NCI-H2107 treated with DMSO at 0.1 percent for 48 hours (cell line): ENCODE measurements around the gene SMTNL2.
"Not testable (repeated sequence)": the region's sequence is repeated elsewhere in the genome, so short reads cannot be mapped to it uniquely, and the experiment has no call there.

Source experiments
- DNase-seq: peaks from one replicate; lab custom pipeline; 2025; ENCODE audit not compliant: unreplicated experiment; lab: John Stamatoyannopoulos, UW

Gene SMTNL2

DNA sequence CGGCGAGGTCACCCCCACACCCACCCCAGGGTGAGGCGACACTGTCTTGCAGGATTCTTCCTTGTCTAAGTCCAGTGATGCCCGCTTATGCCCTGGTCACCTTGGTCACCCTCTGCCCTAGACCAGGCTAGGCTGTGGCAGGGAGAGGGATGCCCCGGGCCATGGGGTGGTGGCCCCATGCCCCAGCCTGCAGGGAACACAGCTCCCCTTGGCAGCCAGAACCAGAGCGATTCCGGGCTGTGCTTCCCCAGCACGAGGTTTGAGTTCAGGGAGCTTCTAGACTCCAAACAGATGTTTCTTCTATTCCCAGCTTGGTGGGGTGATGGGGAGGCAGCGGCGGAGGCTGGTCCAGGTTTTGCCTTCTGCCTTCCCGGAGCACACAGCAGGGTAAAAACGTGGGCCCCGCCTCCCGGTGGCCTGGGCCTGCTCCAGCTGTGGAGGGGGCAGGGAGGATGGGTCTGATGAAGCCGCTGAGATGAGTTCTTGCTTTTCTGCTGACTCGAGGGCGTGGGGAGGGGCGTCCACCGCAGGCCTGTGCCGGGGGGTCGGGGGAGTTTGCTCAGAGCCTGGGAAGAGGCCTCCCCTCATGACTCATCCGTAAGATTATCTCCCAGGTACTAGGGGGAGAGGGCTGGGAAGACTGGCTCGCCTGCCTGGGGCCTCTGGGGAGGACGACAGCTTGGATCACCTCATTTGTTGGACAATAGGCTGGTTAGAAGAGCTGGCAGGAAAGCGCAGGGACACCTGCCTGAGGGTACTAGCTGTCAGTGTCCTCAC is 15.4 kb downstream of the SMTNL2 start:
- peak; percentile 30 for DNase-seq

DNA sequence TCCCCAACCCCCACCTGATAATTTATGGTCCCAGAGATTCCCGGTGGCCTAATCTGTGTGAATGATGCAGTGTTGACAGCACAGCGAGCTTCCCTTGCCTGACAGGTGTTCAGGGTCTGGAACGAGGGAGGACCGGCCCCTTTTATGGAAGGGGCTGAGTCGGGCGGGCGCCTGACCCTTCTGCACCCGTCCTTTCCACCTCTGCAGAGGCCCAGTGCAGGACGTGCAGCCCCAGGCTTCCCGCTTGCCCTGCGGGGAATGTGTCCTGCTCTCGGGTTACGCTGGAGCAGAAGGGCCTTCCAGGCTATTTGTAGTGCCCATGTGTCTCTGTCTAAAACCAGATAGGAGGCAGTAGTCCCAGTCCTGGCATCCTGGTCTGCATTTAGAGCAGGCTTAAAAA is 16.2 kb downstream of the SMTNL2 start:
- DNase-seq, result no peak

DNA sequence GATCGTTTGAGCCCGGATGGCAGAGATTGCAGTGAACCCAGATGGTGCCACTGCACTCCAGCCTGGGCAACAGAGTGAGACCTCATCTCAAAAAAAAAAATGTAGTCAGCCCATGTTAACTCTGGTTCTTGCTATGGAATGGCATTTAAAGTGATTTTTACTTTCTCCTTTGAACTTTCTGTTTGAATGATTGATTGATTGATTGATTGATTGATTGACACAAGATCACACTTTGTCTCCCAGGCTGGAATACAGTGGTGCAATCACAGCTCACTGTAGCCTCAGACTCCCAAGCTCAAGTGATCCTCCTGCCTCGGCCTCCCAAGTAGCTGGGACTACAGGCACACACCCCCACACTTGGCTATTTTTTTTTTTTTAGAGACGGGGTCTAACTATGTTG is 17.0 kb downstream of the SMTNL2 start:
- DNase-seq, result no peak

DNA sequence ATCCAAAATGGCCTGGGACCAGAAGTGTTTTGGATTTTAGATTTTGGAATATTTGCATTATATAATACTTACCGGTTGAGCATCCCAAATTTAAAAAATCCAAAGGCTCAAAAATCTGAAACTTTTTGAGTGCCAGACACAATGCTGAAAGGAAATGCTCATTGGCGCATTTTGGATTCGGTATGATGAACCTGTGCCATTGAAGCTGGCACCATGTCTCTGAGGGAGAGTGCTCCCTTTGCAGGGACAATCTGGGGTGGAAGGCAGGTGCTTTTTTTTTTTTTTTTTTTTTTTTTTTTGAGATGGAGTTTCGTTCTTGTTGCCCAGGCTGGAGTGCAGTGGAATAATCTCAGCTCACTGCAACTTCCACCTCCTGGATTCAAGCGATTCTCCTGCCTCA is 17.7 kb downstream of the SMTNL2 start:
- DNase-seq, result no peak

DNA sequence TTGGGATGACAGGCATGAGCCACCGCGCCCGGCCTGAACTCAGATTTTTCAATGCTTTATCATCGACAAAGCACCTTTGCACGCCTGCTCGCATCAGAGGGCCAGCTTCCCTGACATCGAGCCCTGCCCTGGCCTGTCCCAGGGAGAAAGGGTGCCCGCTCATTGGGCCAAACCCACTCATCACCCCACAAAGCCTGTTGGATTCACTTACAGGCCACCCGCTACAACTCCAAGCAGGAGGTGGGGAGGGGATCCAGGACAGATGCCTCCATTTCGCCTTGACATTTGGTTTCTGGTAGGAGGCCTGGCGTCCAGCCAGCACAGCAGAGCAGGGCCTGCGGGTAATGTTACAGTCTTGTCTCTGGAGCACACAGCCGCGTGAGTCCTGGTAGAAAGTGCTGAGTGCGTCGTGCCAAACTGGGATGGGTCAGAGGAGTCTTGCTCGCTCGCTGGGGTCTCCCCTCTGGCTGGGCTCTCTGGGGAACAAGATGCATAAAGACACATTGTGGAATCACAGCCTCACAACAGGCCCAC is 19.8 kb downstream of the SMTNL2 start:
- DNase-seq, result peak; percentile 79

DNA sequence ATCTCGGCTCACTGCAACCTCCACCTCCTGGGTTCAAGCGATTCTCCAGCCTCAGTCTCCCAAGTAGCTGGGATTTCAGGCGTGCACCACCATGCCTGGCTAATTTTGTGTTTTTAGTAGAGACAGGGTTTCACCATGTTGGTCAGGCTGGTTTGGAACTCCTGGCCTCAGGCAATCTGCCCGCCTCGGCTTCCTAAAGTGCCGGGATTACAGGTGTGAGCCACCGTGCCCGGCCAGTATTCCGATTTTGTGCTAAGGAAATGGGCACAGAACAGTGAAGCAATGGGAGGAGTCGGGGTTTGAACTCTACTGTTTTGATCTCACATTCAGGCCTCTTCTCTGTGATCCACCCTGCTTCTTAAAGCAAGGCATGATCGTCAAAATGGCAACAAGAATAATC is 20.4 kb downstream of the SMTNL2 start:
- not testable (repeated sequence) for DNase-seq

DNA sequence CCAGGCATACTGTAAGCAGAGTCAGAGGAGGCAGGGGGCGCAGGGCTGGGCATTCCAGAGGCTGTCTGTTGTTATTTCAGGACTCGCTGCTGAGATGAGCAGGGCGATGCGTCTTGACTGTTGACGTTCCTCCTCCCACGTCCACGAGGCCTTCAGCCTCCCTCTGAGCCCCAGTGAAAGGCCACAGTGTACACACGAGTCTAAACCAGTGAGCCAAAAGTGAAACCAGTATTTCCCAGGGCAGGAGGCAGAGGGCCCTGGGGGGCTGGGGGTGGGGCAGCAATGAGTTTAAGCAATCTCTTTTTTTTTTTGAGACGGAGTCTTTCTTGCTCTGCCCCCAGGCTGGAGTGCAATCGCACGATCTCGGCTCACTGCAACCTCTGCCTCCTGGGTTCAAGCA is 21.5 kb downstream of the SMTNL2 start:
- DNase-seq, result no peak

DNA sequence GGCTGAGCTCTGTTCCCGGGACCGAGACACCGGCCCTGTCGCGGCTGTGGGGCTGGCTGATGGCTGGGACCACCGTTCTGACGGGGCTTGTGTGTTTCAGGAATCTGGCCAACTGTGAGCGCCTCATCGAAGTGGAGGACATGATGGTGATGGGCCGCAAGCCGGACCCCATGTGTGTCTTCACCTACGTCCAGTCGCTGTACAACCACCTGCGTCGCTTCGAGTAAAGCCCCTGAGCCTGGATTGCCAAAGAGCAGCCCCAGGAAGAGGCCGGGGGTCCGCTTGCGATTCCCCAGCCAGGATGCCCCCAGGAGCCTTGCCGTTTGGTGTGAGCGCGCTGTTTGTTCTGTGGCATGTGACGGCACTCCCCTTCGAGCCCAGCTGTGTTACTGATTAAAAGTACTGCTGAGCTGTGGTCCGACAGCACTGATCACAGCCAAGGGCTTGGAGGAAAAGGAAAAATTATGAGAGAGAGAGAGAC is 23.0 kb downstream of the SMTNL2 start:
- DNase-seq, result no peak

DNA sequence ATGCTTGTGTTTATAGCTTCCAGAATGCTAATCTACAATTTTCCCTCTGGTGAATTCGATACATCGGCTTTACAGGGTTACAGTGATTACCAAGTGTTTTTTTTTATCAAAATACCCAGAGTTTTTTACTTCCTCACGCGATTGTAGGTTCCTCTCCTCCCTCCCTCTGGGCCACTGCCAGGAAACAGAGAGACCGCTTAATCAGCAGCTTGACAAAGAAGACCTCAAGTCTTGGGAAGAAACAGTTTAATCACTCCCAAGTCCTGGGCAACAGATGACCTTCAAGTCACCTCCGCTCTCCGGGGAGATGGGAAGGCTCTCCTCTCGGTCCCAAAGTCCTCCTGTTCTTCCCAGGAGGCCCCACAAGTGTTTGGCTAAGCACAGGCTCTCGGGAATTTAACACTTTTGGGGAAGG is 23.5 kb downstream of the SMTNL2 start:
- DNase-seq, result no peak

DNA sequence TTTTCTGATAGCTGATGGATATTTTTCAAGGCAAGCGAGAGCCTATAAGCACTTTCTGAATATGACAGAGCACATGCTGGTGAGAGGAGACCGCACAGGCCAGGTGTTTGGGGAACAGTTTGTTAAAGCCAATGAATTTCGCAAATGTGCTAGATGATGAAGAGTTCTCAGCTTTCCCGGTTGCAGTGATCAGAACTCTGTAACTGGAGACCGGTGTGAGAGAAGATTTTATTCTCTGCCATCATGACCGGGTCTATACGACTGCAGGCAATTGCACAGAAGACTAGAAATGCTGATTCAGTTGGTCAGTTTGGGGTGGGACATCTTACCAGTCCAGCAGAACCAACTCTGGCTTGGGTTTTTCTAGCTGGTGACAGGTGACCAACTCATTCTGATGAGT is 25.4 kb downstream of the SMTNL2 start:
- peak; percentile 31 for DNase-seq

DNA sequence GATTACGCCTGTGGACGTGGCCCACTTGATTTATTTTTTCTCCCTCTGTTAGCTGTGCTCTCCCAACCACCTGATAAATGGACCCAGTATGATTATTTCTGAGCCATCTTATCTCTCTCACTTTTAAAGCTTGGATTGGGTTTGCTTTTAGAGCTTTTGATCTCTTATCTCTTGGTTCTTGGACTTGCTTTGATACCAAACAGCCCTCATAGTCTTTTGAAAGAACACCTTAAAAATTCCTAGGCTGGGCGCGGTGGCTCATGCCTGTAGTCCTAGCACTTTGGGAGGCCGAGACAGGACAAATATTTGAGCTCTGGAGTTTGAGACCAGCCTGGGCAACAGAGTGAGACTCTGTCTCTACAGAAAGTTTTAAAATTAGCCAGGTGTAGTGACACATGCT is 25.8 kb downstream of the SMTNL2 start:
- no peak for DNase-seq

DNA sequence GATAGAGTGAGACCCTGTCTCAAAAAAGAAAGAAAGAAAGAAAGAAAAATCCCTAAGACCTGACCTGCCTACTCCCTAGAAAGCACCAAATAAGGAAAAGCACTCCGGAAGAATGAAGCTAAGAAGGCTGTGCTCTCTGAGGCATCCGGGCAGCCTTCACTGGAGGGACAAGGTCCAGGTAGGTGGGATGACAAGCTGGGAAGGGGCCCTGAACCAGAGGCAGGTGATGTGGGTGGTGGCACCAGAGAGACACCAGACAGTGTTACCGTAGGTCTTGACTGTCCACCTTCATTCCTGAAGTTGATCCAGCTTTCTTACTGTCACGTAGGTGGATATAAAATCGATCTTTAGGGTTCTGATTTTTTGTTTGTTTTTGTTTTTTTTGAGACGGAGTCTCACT is 26.3 kb downstream of the SMTNL2 start:
- DNase-seq, result no peak

DNA sequence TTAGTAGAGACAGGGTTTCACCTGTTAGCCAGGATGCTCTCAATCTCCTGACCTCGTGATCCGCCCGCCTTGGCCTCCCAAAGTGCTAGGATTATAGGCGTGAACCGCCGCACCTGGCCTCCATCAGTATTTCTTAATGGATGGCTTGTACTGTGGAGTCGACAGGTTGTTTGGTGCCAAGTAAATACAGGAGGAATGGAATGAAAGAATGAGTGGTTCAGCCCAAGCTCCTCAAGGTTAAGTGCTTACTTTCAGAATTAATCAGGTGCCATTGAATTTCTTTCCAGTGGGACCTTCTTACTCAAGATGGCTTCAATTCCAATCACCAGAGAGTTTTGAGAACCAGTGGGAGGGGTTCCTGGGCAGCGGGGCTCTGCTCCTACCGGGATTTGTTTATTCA is 32.1 kb downstream of the SMTNL2 start:
- DNase-seq, result no peak

DNA sequence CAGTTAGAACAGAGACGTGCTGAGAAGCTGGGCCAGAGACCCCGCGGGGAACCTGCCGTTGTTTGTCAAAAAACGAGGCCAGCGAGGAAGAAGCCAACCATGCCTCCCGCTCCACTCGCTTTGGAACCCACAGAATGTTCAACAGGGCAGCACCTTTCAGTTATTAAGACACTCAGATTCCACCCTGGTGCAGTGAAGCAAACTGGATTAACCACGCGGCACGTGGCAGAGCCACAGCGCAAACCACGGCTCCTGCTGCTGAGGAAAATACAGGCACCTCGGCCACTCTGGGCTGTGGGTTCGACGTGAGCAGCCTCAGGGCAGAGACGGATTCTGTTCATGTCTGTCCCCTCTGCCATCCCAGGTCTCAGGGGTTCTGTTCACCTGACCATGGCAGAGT is 32.8 kb downstream of the SMTNL2 start:
- DNase-seq, result no peak

DNA sequence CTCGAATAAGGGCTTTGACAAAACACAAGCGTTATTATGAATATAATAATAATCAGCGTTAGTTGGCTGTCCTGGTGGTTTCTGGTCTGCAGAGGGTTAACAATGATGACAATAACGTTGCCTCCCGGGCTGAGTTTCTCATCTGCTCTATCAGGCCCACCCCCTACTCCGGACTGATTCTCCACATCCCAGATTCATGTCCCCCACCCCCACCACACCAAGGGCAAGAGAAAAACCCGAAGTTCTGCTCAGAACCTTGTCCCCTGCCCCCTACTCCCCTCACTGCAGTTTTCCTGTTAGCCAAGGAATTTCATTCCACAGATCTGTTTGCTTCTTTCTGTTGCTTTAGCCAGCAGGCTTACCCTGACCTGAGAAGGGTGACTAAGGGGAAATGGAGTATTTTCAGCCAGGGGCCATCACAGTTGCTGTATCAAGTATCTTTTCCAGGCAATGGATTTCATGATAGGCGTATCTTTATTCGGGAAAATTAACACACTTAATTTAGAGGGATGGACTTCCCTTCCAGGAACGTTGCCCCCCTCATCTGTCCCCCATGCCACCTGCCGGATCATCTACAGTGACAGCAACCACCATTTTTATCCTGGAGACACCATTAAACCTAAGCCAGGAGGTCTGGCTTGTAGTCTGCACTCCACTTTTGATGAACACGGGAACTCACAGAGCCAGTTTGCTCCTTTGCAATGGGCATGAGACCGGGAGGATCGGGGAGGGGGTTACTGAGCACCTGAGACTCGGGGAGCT is 33.4 kb downstream of the SMTNL2 start:
- no peak for DNase-seq

DNA sequence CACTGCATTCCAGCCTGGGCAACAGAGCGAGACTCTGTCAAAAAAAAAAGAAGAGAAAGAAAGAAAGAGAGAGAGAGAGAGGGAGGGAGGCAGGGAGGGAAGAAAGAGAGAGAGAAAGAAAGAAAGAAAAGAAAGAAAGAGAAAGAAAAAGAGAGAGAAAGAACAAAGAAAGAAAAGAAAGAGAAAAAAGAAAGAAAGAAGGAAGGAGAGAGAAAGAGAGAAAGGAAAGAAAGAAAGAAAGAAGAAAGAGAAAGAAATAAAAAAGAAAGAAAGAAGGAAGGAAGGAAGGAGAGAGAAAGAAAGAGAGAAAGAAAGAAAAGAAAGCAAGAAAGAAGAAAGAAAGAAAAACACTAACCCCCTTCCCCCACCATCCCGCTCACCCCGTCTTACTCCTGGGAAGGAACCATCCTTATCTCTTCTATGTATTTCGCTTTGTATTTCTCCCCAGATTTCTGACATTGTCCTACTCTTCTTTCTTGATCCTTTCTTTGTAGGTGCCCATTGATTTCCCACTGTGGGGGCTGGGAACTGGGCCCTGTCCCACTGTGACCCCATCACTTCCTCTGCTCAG is 36.3 kb downstream of the SMTNL2 start:
- DNase-seq, result no peak

DNA sequence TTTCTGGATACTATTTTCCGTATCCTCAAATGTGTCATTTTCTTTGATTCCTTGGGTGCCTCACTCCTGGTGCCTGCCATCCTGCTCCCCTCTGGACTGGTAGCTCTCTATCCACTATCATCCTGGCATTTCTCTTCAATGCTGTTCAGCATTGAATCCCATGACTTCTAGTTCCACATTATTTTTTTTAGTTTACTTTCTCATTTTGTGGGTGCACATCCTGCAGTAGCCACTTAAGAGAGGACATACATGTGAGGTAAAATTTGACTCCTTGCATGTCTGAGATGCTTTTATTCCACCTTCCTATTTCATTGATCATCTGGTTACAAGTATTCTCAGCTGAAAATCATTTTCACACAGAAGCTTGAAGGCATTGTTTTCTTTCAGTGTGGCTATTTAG is 38.0 kb downstream of the SMTNL2 start:
- DNase-seq, result no peak

DNA sequence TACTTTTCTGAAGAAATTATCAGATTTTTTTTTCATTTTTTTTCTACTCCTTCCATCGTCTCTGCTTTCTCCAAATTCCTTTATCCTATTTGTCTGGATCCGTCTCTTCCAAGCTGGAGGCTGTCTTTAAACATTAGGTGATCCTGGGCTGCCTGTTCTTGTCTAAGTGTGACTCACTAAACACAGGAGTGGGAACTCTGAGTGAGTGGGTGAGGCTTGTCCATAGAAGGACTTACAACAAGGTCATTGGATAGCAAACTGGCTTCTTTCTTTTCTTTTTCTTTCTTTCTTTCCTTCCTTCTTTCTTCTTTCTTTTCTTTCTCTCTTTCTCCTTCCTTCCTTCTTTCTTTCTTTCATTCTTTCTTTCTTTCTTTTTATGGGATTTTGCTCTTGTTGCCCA is 38.9 kb downstream of the SMTNL2 start:
- no peak for DNase-seq

DNA sequence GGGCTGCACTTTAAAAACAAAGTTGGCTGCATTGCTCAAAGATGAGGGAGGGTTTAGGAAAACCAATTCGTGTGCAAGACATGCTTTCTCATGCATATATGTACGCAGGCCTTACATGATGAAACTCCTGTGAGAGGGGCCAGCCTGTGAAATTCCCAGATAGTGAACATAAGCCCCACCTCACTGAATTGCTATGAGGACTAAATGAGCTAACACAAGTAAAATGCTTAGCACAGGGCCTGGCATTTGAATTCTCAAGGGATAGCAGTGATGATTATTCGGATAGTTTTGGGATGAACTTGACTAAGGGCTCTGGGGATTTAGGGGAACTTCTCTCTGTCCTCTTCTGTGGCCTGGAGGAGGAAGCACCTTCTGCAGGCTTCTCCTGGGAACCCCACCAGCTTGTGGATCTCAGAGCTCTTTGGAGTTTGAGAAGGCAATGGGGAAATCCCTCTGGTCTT is 40.2 kb downstream of the SMTNL2 start:
- not testable (repeated sequence) for DNase-seq

DNA sequence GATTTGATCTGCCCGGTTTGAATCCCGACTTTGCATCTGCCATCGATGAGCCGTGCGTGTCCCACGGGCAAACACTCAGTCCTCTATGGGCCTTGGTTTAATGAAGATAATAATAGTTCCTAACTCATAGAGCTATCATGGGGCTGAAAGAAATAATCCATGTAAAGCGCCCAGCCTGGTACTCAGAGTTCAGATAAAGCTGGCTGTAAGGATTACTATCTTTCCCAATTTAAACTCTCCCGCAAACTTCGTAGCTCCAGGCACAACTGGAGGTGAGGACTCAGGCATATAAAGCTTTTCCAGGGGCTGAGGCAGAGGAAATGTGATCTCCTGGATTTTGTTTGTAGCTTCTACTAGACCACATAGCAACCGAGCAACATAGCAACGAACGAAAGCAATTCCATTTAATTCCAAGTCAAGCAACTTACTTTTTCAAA is 40.9 kb downstream of the SMTNL2 start:
- DNase-seq, result peak; percentile 45

DNA sequence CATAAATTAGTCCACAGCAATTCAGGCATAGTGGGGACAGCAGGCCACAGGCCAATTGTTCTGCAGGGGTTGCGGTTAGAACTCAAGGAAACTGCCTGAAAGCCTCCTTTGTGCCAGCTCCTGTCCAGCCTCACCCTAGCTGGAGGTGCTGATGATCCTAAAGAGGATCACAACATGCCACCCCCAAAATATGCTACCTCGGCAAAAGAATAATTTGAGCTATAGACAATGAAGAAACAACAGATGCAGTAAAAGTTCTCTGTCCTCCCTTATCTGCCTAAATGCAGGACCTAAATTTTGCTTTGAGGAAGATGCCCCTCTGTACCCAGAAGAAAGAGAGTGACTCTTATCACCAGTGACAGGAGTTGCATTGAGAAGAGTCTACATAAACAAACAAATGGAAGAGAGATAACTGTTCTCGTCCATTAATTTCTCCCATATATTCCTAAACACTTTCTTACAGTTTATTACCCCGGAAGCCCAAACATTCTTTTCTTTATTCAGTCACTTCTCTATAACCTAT is 42.5 kb downstream of the SMTNL2 start:
- DNase-seq, result no peak
